ENCODE measurements around the gene KDM2B.

GRCh38 chr12:121531356-121531750 is 49.5 kb downstream of the KDM2B start:
- TF ChIP-seq CTCF (IDR thresholded peaks at IDR 0.05; ENCODE audit: low read depth, low read length) = no peak
- no peak for TF ChIP-seq EZH2phosphoT487 (IDR thresholded peaks at IDR 0.05; ENCODE audit: low read depth)

All from OCI-LY3 (cell line).